ENCODE data around the gene UBASH3B.

The UBASH3B gene

DNA sequence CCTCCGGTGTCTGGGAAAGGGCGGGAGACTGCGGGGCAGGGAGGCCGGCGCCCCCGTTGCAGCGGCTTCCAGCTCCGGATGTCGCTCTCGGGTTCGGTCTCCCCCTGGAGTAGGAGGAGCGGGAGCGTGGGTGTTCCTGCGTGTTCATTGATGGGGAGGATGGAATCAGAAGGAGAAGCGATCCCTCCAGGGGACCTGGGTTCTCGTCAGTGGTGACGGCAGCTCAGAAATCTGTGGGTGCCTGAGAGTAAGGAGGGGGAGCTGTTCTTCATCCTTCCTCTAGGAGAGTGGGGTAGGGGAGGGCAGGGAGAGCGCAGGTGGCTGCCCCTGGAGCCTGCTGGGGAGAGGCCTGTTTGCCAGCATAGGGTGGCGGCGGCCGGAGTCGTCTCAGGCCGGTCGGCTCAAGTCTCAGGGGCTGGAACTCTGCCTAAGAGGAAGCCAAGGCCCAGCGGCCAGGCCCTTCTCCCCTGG, 1.1 kb downstream of the UBASH3B start:
- peak overlapping the region; percentile 68 for H3K4me3 ChIP-seq (replicated peaks; ENCODE audit: low read depth, low read length)
- TF ChIP-seq, protein P1, sequence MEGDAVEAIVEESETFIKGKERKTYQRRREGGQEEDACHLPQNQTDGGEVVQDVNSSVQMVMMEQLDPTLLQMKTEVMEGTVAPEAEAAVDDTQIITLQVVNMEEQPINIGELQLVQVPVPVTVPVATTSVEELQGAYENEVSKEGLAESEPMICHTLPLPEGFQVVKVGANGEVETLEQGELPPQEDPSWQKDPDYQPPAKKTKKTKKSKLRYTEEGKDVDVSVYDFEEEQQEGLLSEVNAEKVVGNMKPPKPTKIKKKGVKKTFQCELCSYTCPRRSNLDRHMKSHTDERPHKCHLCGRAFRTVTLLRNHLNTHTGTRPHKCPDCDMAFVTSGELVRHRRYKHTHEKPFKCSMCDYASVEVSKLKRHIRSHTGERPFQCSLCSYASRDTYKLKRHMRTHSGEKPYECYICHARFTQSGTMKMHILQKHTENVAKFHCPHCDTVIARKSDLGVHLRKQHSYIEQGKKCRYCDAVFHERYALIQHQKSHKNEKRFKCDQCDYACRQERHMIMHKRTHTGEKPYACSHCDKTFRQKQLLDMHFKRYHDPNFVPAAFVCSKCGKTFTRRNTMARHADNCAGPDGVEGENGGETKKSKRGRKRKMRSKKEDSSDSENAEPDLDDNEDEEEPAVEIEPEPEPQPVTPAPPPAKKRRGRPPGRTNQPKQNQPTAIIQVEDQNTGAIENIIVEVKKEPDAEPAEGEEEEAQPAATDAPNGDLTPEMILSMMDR (IDR thresholded peaks at IDR 0.05; ENCODE audit: low read depth, low read length, missing control alignments) = no peak
- no peak for DNase-seq (ENCODE audit: extremely low read depth, low read depth)

DNA sequence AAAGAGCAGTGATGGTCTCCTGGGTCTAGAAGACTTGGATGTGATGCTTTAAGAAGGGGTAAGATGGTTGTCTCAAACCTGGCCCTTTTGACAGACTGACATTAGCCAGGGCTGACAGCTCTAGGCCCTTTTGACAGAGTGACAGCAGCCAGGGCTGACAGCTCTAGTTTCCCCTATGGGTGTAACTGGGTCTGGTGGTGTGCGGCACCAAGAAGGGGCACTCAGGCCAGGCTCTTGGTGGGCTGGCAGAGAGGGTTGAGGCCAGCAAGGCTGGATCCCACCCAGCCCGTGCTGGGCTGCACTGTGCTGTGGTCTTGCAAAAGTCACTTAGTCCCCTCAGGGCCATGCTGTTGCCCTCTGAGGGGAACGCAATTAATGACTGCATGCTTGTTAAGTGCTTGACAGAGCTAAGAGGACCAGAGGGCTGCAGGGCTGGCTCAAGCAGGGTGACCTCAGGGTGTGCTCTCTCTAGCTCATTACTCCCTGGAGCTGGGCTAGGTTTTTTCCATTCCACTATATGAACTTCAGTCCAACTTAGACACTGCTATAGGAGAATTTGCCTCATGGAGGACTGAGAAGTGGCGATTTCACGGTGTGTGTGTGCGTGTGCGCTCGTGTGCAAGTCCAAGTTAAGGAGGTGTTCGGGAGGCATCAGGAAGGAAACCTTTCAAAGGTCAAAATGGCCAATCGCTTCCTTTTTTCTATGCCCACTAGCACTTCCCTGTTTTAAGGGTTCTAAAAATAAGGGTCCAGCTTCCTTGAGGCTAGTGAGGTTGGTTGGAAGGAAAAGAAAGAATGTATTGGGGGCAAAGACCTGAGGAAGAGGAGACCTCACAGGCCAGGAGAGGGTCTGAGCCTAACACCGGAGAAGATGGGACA, 4.4 kb downstream of the UBASH3B start:
- TF ChIP-seq, protein P1 (IDR thresholded peaks at IDR 0.05; ENCODE audit: low read depth, low read length, missing control alignments) = no peak
- no peak for DNase-seq (ENCODE audit: extremely low read depth, low read depth)
- no peak overlapping the region for H3K4me3 ChIP-seq (replicated peaks; ENCODE audit: low read depth, low read length)

DNA sequence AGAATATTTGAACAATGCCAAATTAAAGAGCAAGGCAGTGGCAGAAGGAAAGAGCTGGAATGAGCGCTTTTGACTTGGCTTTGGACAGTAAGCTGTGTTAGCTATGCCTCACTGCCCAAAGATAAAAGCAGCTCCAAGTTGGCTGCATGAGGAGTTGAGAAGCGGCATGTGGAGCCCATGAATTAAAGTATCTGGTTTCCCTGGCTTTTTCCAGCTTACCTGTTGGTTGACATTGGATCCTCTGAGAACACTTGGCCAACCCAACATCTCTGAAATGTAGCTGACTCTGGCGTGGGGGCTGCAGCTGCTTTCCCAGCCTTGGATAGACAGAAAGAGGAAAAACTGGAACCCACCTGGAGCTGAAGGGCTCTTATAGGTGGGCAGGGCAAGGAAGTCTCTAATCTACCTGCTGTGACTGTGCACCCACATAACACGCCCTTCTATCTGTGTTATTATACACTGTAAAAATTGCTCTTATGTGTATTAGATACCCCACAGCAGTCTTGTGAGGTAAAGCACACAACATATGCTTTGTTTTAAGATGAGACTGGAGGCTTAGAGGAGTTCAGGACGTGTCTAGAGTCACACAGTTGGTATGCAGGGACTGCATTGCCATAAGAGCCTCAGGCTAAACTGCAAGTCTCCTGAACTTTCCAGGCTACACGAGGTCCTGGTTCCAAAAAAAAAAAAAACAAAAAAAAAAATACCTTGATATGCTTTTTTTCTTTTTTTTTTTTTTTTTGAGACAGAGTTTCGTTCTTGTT, 5.8 kb downstream of the UBASH3B start:
- DNase-seq (ENCODE audit: extremely low read depth, low read depth) = peak; percentile 56
- TF ChIP-seq, protein P1 (IDR thresholded peaks at IDR 0.05; ENCODE audit: low read depth, low read length, missing control alignments) = no peak
- H3K4me3 ChIP-seq (replicated peaks; ENCODE audit: low read depth, low read length) = no peak overlapping the region

DNA sequence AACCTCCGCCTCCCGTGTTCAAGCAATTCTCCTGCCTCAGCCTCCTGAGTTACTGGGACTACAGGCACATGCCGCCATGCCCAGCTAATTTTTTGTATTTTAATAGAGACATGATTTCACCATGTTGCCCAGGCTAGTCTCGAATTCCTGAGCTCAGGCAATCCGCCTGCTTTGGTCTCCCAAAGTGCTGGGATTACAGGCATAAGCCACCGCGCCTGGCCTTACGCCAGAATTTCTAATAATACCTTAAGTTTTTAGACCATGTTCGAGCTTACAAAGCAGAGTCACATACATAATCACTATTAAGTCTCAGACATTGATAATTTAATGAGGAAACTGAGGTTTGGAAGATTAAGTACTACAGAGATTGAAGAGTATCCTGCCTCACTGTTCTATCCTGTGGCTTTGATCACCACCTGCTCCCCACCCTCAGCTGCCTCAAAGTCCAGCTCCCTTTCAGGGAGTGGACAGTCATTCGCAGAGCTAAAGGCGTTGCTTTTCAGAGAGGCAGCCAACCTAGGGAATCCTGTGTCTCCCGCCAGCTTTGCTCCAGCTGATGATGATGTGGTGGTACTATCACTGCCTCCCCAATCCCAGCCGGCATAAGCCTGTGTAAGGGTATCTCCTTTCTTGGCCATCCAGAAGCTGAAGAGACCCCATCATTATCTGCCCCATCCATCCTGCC, 7.7 kb downstream of the UBASH3B start:
- TF ChIP-seq, protein P1 (IDR thresholded peaks at IDR 0.05; ENCODE audit: low read depth, low read length, missing control alignments) = no peak
- no peak for DNase-seq (ENCODE audit: extremely low read depth, low read depth)
- no peak overlapping the region for H3K4me3 ChIP-seq (replicated peaks; ENCODE audit: low read depth, low read length)

DNA sequence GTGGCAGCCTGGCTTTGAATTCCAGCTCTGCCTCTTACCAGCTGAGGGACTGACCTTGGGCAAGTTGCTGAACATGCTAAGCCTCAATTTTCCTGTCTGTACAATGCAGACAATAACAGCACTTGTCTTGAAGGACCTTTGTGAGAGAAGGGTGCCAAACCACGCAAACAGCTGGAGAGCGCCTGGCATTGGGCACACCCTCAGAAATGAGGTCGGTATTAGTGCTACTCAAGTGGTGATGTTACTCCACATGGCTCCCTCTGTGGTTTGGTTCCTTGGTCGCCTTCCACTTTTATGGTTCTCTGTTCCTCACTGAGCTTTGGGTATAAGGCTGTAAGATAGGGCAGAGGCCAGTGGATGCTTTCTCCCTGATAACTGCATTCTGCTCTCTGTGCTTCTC, 8.2 kb downstream of the UBASH3B start:
- no peak for DNase-seq (ENCODE audit: extremely low read depth, low read depth)
- TF ChIP-seq, protein P1 (IDR thresholded peaks at IDR 0.05; ENCODE audit: low read depth, low read length, missing control alignments) = no peak
- H3K4me3 ChIP-seq (replicated peaks; ENCODE audit: low read depth, low read length) = no peak overlapping the region

DNA sequence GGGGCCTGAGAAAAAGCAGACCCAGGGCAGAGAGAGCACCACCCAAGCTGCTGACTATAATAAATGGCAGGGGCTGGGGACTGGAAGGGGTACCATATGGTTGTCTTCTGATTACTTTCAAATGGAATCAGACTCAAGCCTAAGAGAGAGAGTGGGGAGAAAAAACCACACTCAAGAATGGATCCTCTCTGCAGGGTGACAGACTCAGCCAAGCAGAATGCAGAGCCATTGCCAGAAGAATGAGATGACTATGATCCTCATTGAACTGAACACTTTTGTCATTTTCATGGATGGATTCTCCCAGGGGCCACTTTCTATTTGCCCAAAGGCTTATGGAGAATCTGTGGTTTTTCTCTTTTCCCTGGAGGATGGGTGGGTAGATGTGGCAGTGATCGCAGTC, 8.7 kb downstream of the UBASH3B start:
- DNase-seq (ENCODE audit: extremely low read depth, low read depth) = no peak
- TF ChIP-seq, protein P1 (IDR thresholded peaks at IDR 0.05; ENCODE audit: low read depth, low read length, missing control alignments) = no peak
- H3K4me3 ChIP-seq (replicated peaks; ENCODE audit: low read depth, low read length) = no peak overlapping the region

Measured in HFF-Myc (cell line).